ENCODE results near the gene ZNF541. TPM values are rescaled to one million over a fixed set of nuclear protein-coding genes. Genes with fewer than 3 reads are reported as not detected.

ZNF541 gene, protein sequence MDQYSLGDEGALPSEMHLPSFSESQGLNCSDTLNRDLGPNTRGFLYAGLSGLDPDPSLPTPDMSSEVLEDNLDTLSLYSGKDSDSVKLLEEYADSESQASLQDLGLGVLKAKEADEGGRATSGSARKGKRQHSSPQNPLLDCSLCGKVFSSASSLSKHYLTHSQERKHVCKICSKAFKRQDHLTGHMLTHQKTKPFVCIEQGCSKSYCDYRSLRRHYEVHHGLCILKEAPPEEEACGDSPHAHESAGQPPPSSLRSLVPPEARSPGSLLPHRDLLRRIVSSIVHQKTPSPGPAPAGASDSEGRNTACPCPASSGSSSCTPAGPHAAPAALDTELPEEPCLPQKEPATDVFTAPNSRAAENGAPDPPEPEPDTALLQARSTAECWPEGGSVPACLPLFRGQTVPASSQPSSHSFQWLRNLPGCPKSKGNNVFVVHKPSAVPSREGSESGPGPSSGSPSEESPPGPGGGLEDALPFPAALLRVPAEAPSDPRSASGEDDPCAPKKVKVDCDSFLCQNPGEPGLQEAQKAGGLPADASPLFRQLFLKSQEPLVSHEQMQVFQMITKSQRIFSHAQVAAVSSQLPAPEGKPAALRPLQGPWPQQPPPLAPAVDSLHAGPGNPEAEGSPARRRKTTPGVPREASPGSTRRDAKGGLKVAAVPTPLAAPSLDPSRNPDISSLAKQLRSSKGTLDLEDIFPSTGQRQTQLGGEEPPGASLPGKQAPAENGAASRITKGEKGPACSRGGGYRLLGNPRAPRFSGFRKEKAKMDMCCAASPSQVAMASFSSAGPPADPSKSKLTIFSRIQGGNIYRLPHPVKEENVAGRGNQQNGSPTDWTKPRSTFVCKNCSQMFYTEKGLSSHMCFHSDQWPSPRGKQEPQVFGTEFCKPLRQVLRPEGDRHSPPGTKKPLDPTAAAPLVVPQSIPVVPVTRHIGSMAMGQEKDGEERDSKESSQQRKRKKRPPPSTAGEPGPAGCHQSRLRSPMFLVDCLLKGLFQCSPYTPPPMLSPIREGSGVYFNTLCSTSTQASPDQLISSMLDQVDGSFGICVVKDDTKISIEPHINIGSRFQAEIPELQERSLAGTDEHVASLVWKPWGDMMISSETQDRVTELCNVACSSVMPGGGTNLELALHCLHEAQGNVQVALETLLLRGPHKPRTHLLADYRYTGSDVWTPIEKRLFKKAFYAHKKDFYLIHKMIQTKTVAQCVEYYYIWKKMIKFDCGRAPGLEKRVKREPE (N-terminal part only)
- total RNA-seq (2022; extraction: Qiagen RNA extraction; ENCODE audit: low read depth): not detected in 5 replicates

DNA sequence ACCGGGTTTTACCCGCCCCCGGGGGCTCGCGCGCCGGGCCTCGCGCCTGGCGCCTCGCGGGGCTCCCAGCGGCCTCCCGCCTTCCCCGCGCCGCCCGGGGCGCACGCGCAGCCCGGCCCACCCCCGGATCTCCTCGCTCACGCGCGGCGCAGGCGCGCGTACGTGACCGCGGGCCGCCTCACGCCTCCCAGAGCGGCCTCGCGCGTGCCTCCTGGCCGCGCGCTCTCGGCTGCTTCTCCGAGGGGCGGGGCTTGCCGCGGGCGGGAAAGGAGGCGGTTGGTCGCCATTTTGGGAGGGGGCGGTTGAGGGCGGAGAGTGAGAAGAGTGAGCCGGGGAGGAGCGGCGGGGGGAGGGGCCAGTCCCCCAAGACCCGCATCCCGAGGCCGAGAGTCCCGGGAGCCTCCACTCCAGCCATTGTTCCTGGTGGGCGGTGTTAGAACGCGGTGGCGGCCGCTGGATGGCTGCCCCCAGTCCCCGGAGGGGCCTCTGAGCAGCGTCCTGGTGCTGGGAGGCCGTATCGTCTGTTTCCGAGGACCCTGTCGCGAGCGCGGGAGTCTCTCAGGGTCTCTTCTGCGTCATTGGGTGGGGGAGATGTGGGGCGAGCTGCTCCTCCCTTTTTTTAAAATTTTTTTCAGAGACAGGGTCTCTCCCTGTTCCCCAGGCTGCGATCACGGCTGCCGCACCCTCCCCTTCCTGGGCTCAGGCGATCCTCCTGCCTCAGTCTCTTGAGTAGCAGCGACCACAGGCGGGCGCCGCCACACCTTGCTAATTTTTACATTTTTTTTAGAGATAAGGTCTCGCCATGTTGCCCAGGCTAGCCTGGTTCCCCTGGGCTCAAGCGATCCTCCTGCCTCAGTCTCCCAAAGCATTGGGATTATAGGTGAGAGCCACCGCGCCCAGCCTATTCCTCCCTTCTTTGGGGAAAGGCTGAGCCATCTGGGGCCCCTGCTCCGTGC is at the start of gene ZNF541:
ZNF541 (minus strand) TSS at position 78 of the 956 bp plus-strand sequence. CDS start 17,292 bp downstream, outside the sequence.

DNA sequence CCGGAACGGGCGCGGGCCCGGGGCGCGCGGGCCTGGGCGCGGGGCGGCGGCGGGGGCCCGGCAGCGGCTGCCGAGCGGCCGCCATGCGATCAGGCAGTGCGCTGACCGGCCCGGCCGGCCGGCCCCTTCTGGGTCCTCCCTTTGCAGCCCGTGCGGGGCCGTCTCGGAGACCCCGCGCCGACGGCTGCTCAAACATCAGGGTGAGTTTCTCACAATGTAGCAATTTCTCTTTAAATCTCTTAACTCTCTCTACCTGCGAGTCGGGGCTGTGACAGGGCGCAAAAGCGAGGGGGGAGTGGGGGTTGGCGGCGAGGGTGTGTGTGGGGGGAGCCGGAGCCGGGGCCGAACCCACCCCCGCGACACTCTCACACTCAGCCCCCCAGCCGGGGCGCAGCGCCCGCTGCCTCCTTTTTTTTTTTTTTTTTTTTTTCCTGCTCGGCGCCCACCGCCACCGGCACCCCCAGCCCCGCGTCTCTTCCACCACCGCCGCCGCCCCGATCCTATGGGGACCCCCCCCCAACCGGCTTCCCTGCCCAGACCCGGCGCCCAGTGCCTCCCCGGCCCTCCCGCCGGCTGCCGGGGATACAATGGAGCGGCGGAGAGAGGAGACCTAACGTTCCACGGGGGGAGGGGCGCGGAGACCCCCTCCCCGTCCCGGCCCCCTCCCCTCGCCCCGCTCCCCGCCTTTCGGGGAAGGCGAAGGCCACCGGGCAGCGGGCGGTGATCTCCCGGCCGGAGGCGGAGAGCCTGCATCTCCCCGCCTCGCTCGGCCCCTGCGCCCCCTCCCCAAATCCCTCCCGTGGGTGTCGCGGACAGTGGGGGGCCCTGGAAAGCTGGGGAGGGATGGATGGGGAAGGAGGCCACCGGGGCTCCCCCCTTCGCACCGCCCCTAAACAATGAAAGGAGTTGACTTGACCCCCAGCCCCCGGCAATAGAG is 36.3 kb upstream of the ZNF541 start, which contains the start of gene BICRA:
BICRA (plus strand) TSS at position 166 of the 937 bp plus-strand sequence. CDS start 64,441 bp downstream, outside the sequence.

Other genes starting within 250 kb of the ZNF541 start
- gene C5AR2, start 241.0 kb downstream of the ZNF541 start, total RNA-seq (2022; extraction: Qiagen RNA extraction; ENCODE audit: low read depth): 0.44 to 1.1 TPM (median 0.87 TPM) in 5 replicates
- gene DHX34, start 223.8 kb downstream of the ZNF541 start, total RNA-seq (2022; extraction: Qiagen RNA extraction; ENCODE audit: low read depth): 23.3 to 36.4 TPM (median 32.4 TPM) in 5 replicates
- gene MEIS3, start 153.6 kb downstream of the ZNF541 start, total RNA-seq (2022; extraction: Qiagen RNA extraction; ENCODE audit: low read depth): 31.2 to 40.3 TPM (median 33.7 TPM) in 5 replicates
- gene SLC8A2, start 101.3 kb downstream of the ZNF541 start, total RNA-seq (2022; extraction: Qiagen RNA extraction; ENCODE audit: low read depth): 0.17 to 0.51 TPM (median 0.44 TPM) in 5 replicates
- gene KPTN, start 88.9 kb downstream of the ZNF541 start, total RNA-seq (2022; extraction: Qiagen RNA extraction; ENCODE audit: low read depth): 16.7 to 22.4 TPM (median 21.2 TPM) in 5 replicates
- gene NAPA, start 58.1 kb downstream of the ZNF541 start, total RNA-seq (2022; extraction: Qiagen RNA extraction; ENCODE audit: low read depth): 85.6 to 109 TPM (median 90.4 TPM) in 5 replicates
- 12.5 to 17.2 TPM (median 12.7 TPM) in 5 replicates for gene BICRA, start 36.0 kb upstream of the ZNF541 start, total RNA-seq (2022; extraction: Qiagen RNA extraction; ENCODE audit: low read depth)
- gene EHD2, start 140.3 kb upstream of the ZNF541 start, total RNA-seq (2022; extraction: Qiagen RNA extraction; ENCODE audit: low read depth): 106 to 151 TPM (median 129 TPM) in 5 replicates
- 227 to 326 TPM (median 233 TPM) in 5 replicates for gene NOP53, start 172.4 kb upstream of the ZNF541 start, total RNA-seq (2022; extraction: Qiagen RNA extraction; ENCODE audit: low read depth)
- 102 to 159 TPM (median 147 TPM) in 5 replicates for gene SELENOW, start 205.6 kb upstream of the ZNF541 start, total RNA-seq (2022; extraction: Qiagen RNA extraction; ENCODE audit: low read depth)
- gene TPRX1, start 231.4 kb upstream of the ZNF541 start, total RNA-seq (2022; extraction: Qiagen RNA extraction; ENCODE audit: low read depth): not detected in 5 replicates
- not detected in 5 replicates for gene CRX, start 248.8 kb upstream of the ZNF541 start, total RNA-seq (2022; extraction: Qiagen RNA extraction; ENCODE audit: low read depth)